K562 (cell line): ENCODE measurements around the gene IL23A. TPM values are rescaled to one million over a fixed set of nuclear protein-coding genes. Genes with fewer than 3 reads are reported as not detected.

ENCODE experiments used
- ATAC-seq: fragments of 200-7000 bp; cut with Tn5 transposase; 3 replicates; pipeline ENCODE4 v1.9.1; 2020; ENCODE audit warnings: moderate library complexity
- BruUV-seq: library from RNA; stranded (reverse); fragments of 400-500 nt; replicated peaks from 2 replicates; lab custom pipeline; 2021; lab: Mats Ljungman, UMichigan
- CTCF ChIA-PET: fragments of 300-600 bp; formaldehyde crosslinking; extraction: SDS; loops from one replicate; lab custom pipeline; 2021; ENCODE audit warnings: low intra/inter-chr PET ratio; lab: Yijun Ruan, JAX
- POLR2A ChIA-PET: fragments of 300-600, 350-650 bp; sonication (Branson Sonifier 250); formaldehyde crosslinking; extraction: SDS; loops from one replicate; lab custom pipeline; 2021; ENCODE audit warnings: antibody characterized with exemption, inconsistent platforms; lab: Yijun Ruan, JAX
- DNase-seq, 4 experiments: peaks; one replicate each; pipeline versions ENCODE4 v3.0.0 to v3.0.0-alpha.2; 2011 to 2018; ENCODE audit warnings: low spot score in 3 of 4, mixed read lengths in 3 of 4; ENCODE audit errors: extremely low read depth in 1 of 4
- FAIRE-seq: peaks from 2 replicates; lab custom pipeline; 2011; peaks lifted over from hg19 to GRCh38; lab: Jason Lieb, UNC
- H2AFZ ChIP-seq: 2 replicates; pipeline ENCODE4 v1.6.0; 2011; ENCODE audit warnings: low read depth, low read length, control low read depth, inconsistent platforms
- H3K27ac ChIP-seq: fragments of 200-600 bp; 3 replicates; pipeline ENCODE4 v1.8.0; 2011; ENCODE audit warnings: low read depth, mild to moderate bottlenecking, control low read depth, inconsistent platforms, low read length, moderate library complexity, mixed read lengths; ENCODE audit errors: extremely low read depth
- H3K27me3 ChIP-seq, 2 experiments: fragments of 300-600 bp in 1 of 2; 2 replicates in 1 of 2; 3 replicates in 1 of 2; pipeline versions ENCODE4 v1.6.0 to v1.8.0; 2011; ENCODE audit warnings: inconsistent platforms in 2 of 2, low read length in 2 of 2, mild to moderate bottlenecking in 1 of 2, mixed read lengths in 1 of 2, moderate library complexity in 1 of 2; ENCODE audit not compliant: control insufficient read depth in 2 of 2, insufficient read depth in 2 of 2
- H3K36me3 ChIP-seq: fragments of 300-600 bp; 3 replicates; pipeline ENCODE4 v1.8.0; 2011; ENCODE audit warnings: mild to moderate bottlenecking, low read length, inconsistent platforms; ENCODE audit not compliant: control insufficient read depth, insufficient read depth
- H3K4me1 ChIP-seq, 2 experiments: fragments of 200-600 bp in 1 of 2; replicated peaks in 1 of 2; 2 replicates in 1 of 2; 3 replicates in 1 of 2; pipeline versions ENCODE4 v1.5.1 to v1.8.0; 2011; ENCODE audit warnings: inconsistent platforms in 2 of 2, low read length in 2 of 2, mild to moderate bottlenecking in 1 of 2, mixed read lengths in 1 of 2, moderate library complexity in 1 of 2; ENCODE audit not compliant: control insufficient read depth in 2 of 2, insufficient read depth in 2 of 2
- H3K4me2 ChIP-seq: 2 replicates; pipeline ENCODE4 v1.6.1; 2011; ENCODE audit warnings: low read length, control low read depth, inconsistent platforms, mixed read lengths; ENCODE audit not compliant: insufficient read depth
- H3K4me3 ChIP-seq: fragments of 200-600 bp; sonication (generic), shearing (Covaris generic); 2 replicates; pipeline ENCODE4 v1.5.1; 2016; ENCODE audit warnings: control low read depth, inconsistent platforms
- H3K79me2 ChIP-seq: fragments of 200-600 bp; 3 replicates; pipeline ENCODE4 v1.8.0; 2011; ENCODE audit warnings: low read length, inconsistent platforms; ENCODE audit not compliant: control insufficient read depth, insufficient read depth
- H3K9ac ChIP-seq, 2 experiments: 2 replicates each; pipeline versions ENCODE4 v1.6.0 to v1.6.1; 2011; ENCODE audit warnings: low read depth in 2 of 2, low read length in 2 of 2, control low read depth in 1 of 2, inconsistent platforms in 1 of 2, mild to moderate bottlenecking in 1 of 2, mixed read lengths in 1 of 2; ENCODE audit not compliant: insufficient read depth in 1 of 2
- H3K9me1 ChIP-seq: one replicate; pipeline ENCODE4 v1.6.0; 2011; ENCODE audit warnings: inconsistent platforms, mild to moderate bottlenecking, low read length, moderate library complexity; ENCODE audit not compliant: control insufficient read depth, insufficient read depth
- H3K9me3 ChIP-seq: replicated peaks from 2 replicates; pipeline ENCODE4 v1.5.1; 2011; ENCODE audit warnings: low read depth, low read length, inconsistent platforms; ENCODE audit not compliant: control insufficient read depth, insufficient read depth
- H4K20me1 ChIP-seq: replicated peaks from 2 replicates; pipeline ENCODE4 v1.6.1; 2011; ENCODE audit warnings: low read length, inconsistent platforms, mixed read lengths; ENCODE audit not compliant: control insufficient read depth, insufficient read depth
- DACH1 ChIP-seq: fragments of 450-650 bp; IDR thresholded peaks from 2 replicates; pipeline ENCODE4 v1.6.1; 2018; ENCODE audit not compliant: partially characterized antibody
- E2F3 ChIP-seq: fragments of 250-450 bp; sonication (Bioruptor Pico); IDR thresholded peaks from 2 replicates; pipeline ENCODE4 v1.4.0; 2020; ENCODE audit warnings: mild to moderate bottlenecking
- ESRRA ChIP-seq: fragments of 450-650 bp; IDR thresholded peaks from 2 replicates; pipeline ENCODE4 v1.6.1; 2014; ENCODE audit warnings: low read depth, mild to moderate bottlenecking, moderate library complexity, borderline replicate concordance
- KDM4B ChIP-seq, 2 experiments: fragments of 450-650 bp in 1 of 2; sonication (generic) in 1 of 2; IDR thresholded peaks; 2 replicates each; pipeline ENCODE4 v1.6.1; 2016 to 2017; ENCODE audit warnings: borderline replicate concordance in 2 of 2, antibody characterized with exemption in 1 of 2, low read depth in 1 of 2, mild to moderate bottlenecking in 1 of 2
- KLF16 ChIP-seq: IDR thresholded peaks from 2 replicates; pipeline ENCODE4 v1.6.1; 2016; ENCODE audit warnings: antibody characterized with exemption
- NFIX ChIP-seq: fragments of 250-450 bp; sonication (Bioruptor Pico); IDR thresholded peaks from 2 replicates; pipeline ENCODE4 v1.4.0; 2020; ENCODE audit warnings: low read depth, mild to moderate bottlenecking, moderate library complexity
- PHF21A ChIP-seq: fragments of 450-650 bp; IDR thresholded peaks from 2 replicates; pipeline ENCODE4 v1.6.1; 2017; ENCODE audit warnings: low read depth, borderline replicate concordance
- PREB ChIP-seq: sonication (generic); formaldehyde crosslinking; IDR thresholded peaks from 2 replicates; pipeline ENCODE4 v1.8.1; 2023; ENCODE audit warnings: mild to moderate bottlenecking, missing genetic modification reagents
- SMARCA5 ChIP-seq: fragments of 450-650 bp; IDR thresholded peaks from 2 replicates; pipeline ENCODE4 v1.6.1; 2016
- SREBF2 ChIP-seq: sonication (generic); formaldehyde crosslinking; IDR thresholded peaks from 2 replicates; pipeline ENCODE4 v1.4.0; 2020; ENCODE audit warnings: mild to moderate bottlenecking, missing genetic modification reagents
- STAT5A ChIP-seq: IDR thresholded peaks from 2 replicates; pipeline ENCODE4 v1.6.1; 2012; ENCODE audit warnings: low read length, inconsistent platforms, borderline replicate concordance
- TEAD1 ChIP-seq, 2 experiments: fragments of 450-650 bp in 1 of 2; sonication (generic) in 1 of 2; formaldehyde crosslinking; IDR thresholded peaks; 2 replicates each; pipeline versions ENCODE4 v1.4.0 to v1.8.0; 2020 to 2022; ENCODE audit warnings: mild to moderate bottlenecking in 2 of 2, missing genetic modification reagents in 1 of 2
- ZBTB9 ChIP-seq: fragments of 450-650 bp; formaldehyde crosslinking; IDR thresholded peaks from 2 replicates; pipeline ENCODE4 v1.4.0; 2020; ENCODE audit warnings: mild to moderate bottlenecking, moderate library complexity
- ZNF395 ChIP-seq: fragments of 200-800 bp; sonication (Bioruptor generic); IDR thresholded peaks from 2 replicates; pipeline ENCODE4 v1.6.1; 2017; ENCODE audit warnings: missing genetic modification characterization, missing compliant biosample characterization
- ZNF76 ChIP-seq: fragments of 250-450 bp; sonication (Bioruptor Pico); IDR thresholded peaks from 2 replicates; pipeline ENCODE4 v1.4.0; 2020; ENCODE audit warnings: mild to moderate bottlenecking, moderate library complexity, borderline replicate concordance
- WGBS: fragments of 100-300 bp; shearing (Covaris generic); methylation state at CpG from one replicate; pipeline ENCODE4 v1.1.6; 2016; ENCODE audit warnings: low coverage, mixed read lengths; ENCODE audit not compliant: insufficient coverage; ENCODE audit errors: missing lambda C conversion rate; 5-methylcytosine and 5-hydroxymethylcytosine counted together
- in situ Hi-C: fragments of 300-500 bp; cut with MboI; formaldehyde crosslinking; loops from 4 replicates; pipeline ENCODE4 v1.15.0; 2018; ENCODE audit warnings: inconsistent platforms, mixed read lengths
- intact Hi-C: fragments of 100-400 bp; cut with micrococcal nuclease; formaldehyde crosslinking; loops from 2 replicates; pipeline ENCODE4 v1.14.2; 2022
- polyA plus RNA-seq, 8 experiments: library from polyadenylated mRNA; depleted of rRNA in 4 of 8; stranded (reverse) in 5 of 8; unstranded in 3 of 8; fragments of >200 nt; fragmentation: Nextera tagmentation in 2 of 8; fragmentation: Illumina TruSeq in 1 of 8; extraction: Ambion mirVana in 2 of 8; extraction: Trizol in 1 of 8; gene quantifications; 2 replicates each; pipeline versions ENCODE4 v1.2.1 to v1.2.3, GENCODE V29; 2011 to 2014; ENCODE audit warnings: inconsistent platforms in 1 of 8, missing spikeins in 1 of 8
- total RNA-seq, 7 experiments: library from RNA; depleted of rRNA in 6 of 7; stranded (reverse); fragments of >200 nt in 6 of 7; fragmentation: Illumina TruSeq in 2 of 7; extraction: Trizol in 2 of 7; gene quantifications; 2 replicates each; pipeline versions ENCODE4 v1.2.1 to v1.2.3, GENCODE V29; 2011 to 2021; ENCODE audit warnings: low replicate concordance in 1 of 7
- TF ChIP-seq, protein P1 (sequence below): sonication (generic); IDR thresholded peaks from 2 replicates; pipeline ENCODE4 v1.6.1; 2016

IL23A gene
- total and polyA plus RNA-seq, 9 of the 15 experiments (the other 6 are each of a cell fraction or from before 2014, with no cell fraction given) = 4.4 to 37.2 (median 9.6) TPM

DNA sequence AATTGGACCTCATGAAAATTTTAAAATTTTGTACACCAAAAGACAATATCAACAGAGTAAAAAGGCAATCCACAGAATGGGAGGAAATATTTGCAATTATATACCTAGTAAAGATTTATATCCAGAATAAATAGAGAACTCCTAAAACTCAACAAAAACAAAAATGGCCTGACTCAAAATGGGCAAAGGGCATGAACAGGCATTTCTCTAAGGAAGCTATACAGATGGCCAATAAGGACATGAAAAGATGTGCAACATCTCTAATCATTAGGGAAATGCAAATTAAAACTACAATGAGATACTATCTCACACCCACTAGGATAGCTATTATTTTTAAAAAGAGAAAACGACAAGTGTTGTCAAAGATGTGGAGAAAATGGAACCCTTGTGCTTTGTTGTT, 34.8 kb downstream of the IL23A start (continued):
- TF ChIP-seq PREB (CRISPR knock-in tag) (no peak), E2F3 (no peak)

- POLR2A ChIA-PET = interaction anchor here (0.6 to 0.7 kb wide), 3 partner anchors 12 to 859 kb away, joined by 3 to 4 read pairs (median 4); partner anchors contain the start of gene APOF
- no TSS peak for BruUV-seq
- H3K27ac ChIP-seq = no peak overlapping the region
- no peaks in the 10 kb centered on the region for H3K9me3 ChIP-seq
- H3K9ac ChIP-seq = no peak overlapping the region
- peaks cover 22 to 24% of the 10 kb centered on the region in 2 experiments; a peak in 4 of 5 replicates for H3K4me1 ChIP-seq
- ATAC-seq (no peak), FAIRE-seq (no peak), DNase-seq (no peak)
- no peaks in the 10 kb centered on the region for H3K9me1 ChIP-seq
- in situ Hi-C loops (no loop called here), intact Hi-C loops (loop anchor here (5.0 kb wide), 2 partner anchors 58 to 72 kb away; partner anchors contain the start of genes CNPY2 and TIMELESS)
- no peaks in the 10 kb centered on the region for H3K79me2 ChIP-seq
- 71% methylated on average over 7 of the region's 7 CpGs for WGBS
- CTCF ChIA-PET = no interaction called here
- H2AFZ ChIP-seq = peak overlapping the region; percentile 65
- H3K4me3 ChIP-seq = no peak overlapping the region
- H3K4me2 ChIP-seq = no peak overlapping the region
- no peaks in the 10 kb centered on the region for H3K36me3 ChIP-seq
- H3K27me3 ChIP-seq = no peaks in the 10 kb centered on the region
- H4K20me1 ChIP-seq = no peaks in the 10 kb centered on the region
- TF ChIP-seq ZNF76 (CRISPR knock-in tag) (no peak), TEAD1 (CRISPR knock-in tag; IDR thresholded peaks at IDR 0.05) (no peak), KLF16 (no peak), ZBTB9 (no peak), ZNF395 (CRISPR knock-in tag) (no peak), NFIX (CRISPR knock-in tag) (no peak), ESRRA (no peak), KDM4B (IDR thresholded peaks at IDR 0.05; ENCODE audit: borderline replicate concordance in 2 of 2, low read depth in 1 of 2) (no peak), DACH1 (no peak), SREBF2 (CRISPR knock-in tag) (no peak), STAT5A (no peak), PHF21A (no peak), SMARCA5 (no peak)
- TF ChIP-seq, protein P1, sequence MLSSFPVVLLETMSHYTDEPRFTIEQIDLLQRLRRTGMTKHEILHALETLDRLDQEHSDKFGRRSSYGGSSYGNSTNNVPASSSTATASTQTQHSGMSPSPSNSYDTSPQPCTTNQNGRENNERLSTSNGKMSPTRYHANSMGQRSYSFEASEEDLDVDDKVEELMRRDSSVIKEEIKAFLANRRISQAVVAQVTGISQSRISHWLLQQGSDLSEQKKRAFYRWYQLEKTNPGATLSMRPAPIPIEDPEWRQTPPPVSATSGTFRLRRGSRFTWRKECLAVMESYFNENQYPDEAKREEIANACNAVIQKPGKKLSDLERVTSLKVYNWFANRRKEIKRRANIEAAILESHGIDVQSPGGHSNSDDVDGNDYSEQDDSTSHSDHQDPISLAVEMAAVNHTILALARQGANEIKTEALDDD = no peak
These were observed 36.3 kb downstream of the IL23A start for GRCh38 chr12:56374726-56375597.
